ENCODE data around the gene NRL. TPM values are rescaled to one million over a fixed set of nuclear protein-coding genes. Genes with fewer than 3 reads are reported as not detected.

The NRL gene
- total RNA-seq, 1 donor from 2014 or later = 0.48 TPM

DNA sequence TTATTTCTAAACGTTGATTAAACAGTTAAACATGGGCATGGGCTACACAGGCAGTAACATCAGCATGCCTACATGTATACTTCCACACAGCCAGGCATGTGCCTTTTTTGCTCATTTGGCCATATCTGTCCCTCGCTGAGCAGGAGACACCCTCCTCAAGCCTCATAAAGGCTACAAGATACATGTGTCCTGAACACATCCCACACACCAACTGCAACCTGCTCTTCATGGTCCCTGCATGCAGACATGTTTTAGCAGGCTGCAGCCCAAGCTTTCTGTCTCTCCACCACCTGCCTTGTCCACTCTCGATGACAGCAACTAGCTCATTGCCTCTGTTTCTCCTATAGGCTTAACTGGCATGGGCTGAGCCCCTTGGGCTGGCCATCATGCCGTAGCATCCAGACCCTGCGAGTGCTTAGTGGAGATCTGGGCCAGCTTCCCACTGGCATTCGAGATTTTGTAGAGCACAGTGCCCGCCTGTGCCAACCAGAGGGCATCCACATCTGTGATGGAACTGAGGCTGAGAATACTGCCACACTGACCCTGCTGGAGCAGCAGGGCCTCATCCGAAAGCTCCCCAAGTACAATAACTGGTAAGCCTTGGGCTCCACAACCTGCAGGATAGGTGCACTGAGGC, 18.1 kb downstream of the NRL start:
- H3K27ac ChIP-seq (ENCODE audit: low read depth, low read length) = no peak overlapping the region
- no peaks in the 10 kb centered on the region for H3K36me3 ChIP-seq (ENCODE audit: insufficient read depth, low read length)
- no peak for TF ChIP-seq EZH2 (IDR thresholded peaks at IDR 0.05; ENCODE audit: insufficient read depth, low read length)
- TF ChIP-seq, protein P1, sequence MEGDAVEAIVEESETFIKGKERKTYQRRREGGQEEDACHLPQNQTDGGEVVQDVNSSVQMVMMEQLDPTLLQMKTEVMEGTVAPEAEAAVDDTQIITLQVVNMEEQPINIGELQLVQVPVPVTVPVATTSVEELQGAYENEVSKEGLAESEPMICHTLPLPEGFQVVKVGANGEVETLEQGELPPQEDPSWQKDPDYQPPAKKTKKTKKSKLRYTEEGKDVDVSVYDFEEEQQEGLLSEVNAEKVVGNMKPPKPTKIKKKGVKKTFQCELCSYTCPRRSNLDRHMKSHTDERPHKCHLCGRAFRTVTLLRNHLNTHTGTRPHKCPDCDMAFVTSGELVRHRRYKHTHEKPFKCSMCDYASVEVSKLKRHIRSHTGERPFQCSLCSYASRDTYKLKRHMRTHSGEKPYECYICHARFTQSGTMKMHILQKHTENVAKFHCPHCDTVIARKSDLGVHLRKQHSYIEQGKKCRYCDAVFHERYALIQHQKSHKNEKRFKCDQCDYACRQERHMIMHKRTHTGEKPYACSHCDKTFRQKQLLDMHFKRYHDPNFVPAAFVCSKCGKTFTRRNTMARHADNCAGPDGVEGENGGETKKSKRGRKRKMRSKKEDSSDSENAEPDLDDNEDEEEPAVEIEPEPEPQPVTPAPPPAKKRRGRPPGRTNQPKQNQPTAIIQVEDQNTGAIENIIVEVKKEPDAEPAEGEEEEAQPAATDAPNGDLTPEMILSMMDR (IDR thresholded peaks at IDR 0.05; ENCODE audit: insufficient read depth, low read depth, low read length) = no peak
- H3K4me2 ChIP-seq (ENCODE audit: low read length) = no peak overlapping the region
- DNase-seq (ENCODE audit: low read depth) (no peak), FAIRE-seq (no peak)
- H2AFZ ChIP-seq (ENCODE audit: low read depth, low read length) = no peak overlapping the region
- Mint-ChIP-seq H3K4me1 (ENCODE audit: low read depth, unreplicated experiment) (peaks cover 15% of the 10 kb centered on the region), H3K36me3 (ENCODE audit: low read depth, unreplicated experiment) (peaks cover 24% of the 10 kb centered on the region), H3K4me3 (ENCODE audit: unreplicated experiment) (peak overlapping the region; percentile 69), H3K27ac (ENCODE audit: unreplicated experiment) (peak overlapping the region; percentile 19), H3K27me3 (ENCODE audit: low read depth, unreplicated experiment) (peaks cover 4% of the 10 kb centered on the region), H3K9me3 (ENCODE audit: unreplicated experiment) (no peaks in the 10 kb centered on the region)
- no peaks in the 10 kb centered on the region for H3K79me2 ChIP-seq (ENCODE audit: insufficient read depth, low read length)
- no peaks in the 10 kb centered on the region for H3K27me3 ChIP-seq (ENCODE audit: insufficient read depth, low read length)
- H3K9me3 ChIP-seq (ENCODE audit: insufficient read depth, low read depth, low read length) = no peaks in the 10 kb centered on the region
- no peaks in the 10 kb centered on the region for H4K20me1 ChIP-seq (ENCODE audit: insufficient read depth, low read length)
- peaks cover 6% of the 10 kb centered on the region for H3K4me1 ChIP-seq (ENCODE audit: insufficient read depth, low read length)
- H3K9ac ChIP-seq (ENCODE audit: low read length) = no peak overlapping the region
- H3K4me3 ChIP-seq (ENCODE audit: insufficient read depth, low read depth, low read length) = no peak overlapping the region

DNA sequence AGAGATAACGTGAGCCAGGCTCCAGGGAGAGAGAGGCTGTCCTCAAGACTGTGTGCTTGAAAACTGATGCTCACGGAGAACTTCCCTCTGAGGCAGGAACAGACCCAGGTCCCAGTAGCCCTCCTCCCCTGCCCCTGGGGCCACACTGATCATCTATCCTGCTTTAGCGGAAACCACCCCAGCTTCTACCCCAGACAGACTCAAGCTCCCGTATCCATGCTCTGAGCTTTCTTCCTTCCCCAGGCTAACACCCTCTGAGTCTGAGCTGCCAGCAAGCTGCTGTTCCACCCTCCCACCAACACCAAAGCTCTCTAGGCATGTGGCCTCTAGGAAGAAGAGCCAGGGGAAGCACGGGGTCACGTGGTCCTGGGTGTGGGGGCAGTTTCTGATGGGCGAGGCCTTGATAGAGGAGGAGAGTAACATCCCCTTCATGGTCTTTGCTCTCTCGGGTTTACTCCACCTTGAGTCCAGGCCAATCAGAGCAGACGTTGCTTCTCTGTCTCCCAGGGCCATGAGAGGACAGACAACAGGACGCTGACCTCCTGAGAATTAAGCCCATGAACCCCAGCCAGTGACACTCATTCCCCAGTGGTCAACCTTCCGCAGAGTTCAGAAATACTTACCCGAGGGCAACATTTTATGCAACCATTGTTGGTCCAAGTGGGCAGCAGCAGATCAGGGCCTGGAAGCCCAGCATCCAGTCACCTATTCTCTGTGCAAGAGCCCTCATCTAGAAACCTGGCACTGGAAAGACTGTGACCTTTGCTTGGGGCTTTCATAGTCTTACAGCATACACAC, 19.3 kb downstream of the NRL start:
- H3K27ac ChIP-seq (ENCODE audit: low read depth, low read length) = no peak overlapping the region

More for the DNA sequence above, 19.3 kb downstream of the NRL start:
- Histone ChIP-seq H2AFZ (ENCODE audit: low read depth, low read length) (peak overlapping the region; percentile 95), H3K9ac (ENCODE audit: low read length) (peak overlapping the region; percentile 81), H3K9me3 (ENCODE audit: insufficient read depth, low read depth, low read length) (no peaks in the 10 kb centered on the region), H3K79me2 (ENCODE audit: insufficient read depth, low read length) (no peaks in the 10 kb centered on the region), H3K4me1 (ENCODE audit: insufficient read depth, low read length) (peaks cover 6% of the 10 kb centered on the region), H3K27me3 (ENCODE audit: insufficient read depth, low read length) (no peaks in the 10 kb centered on the region), H4K20me1 (ENCODE audit: insufficient read depth, low read length) (no peaks in the 10 kb centered on the region), H3K4me3 (ENCODE audit: insufficient read depth, low read depth, low read length) (peak overlapping the region; percentile 60), H3K4me2 (ENCODE audit: low read length) (peak overlapping the region; percentile 94), H3K36me3 (ENCODE audit: insufficient read depth, low read length) (no peaks in the 10 kb centered on the region)
- Mint-ChIP-seq H3K27ac (ENCODE audit: unreplicated experiment) (peak overlapping the region; percentile 88), H3K4me1 (ENCODE audit: low read depth, unreplicated experiment) (peaks cover 15% of the 10 kb centered on the region), H3K36me3 (ENCODE audit: low read depth, unreplicated experiment) (peaks cover 18% of the 10 kb centered on the region), H3K27me3 (ENCODE audit: low read depth, unreplicated experiment) (peaks cover 4% of the 10 kb centered on the region), H3K4me3 (ENCODE audit: unreplicated experiment) (peak overlapping the region; percentile 93), H3K9me3 (ENCODE audit: unreplicated experiment) (no peaks in the 10 kb centered on the region)
- no peak for FAIRE-seq
- no peak for DNase-seq (ENCODE audit: low read depth)
- TF ChIP-seq, protein P1 (IDR thresholded peaks at IDR 0.05; ENCODE audit: insufficient read depth, low read depth, low read length) = no peak
- TF ChIP-seq EZH2 (IDR thresholded peaks at IDR 0.05; ENCODE audit: insufficient read depth, low read length) = no peak
